GM18868 (cell line): ENCODE results near the gene ZNF32.
A peak's percentile ranks its signal among the peaks of the same experiment; 100 is the strongest.

ENCODE experiments used
- ATAC-seq: cut with Tn5 transposase; IDR thresholded peaks from one replicate; pipeline ENCODE4 v1.9.1; 2021; ENCODE audit warnings: mild to moderate bottlenecking, moderate library complexity; ENCODE audit not compliant: unreplicated experiment

The ZNF32 gene

GRCh38 chr10:43681220-43681619 lies 32.5 kb upstream of the ZNF32 start:
- no peak for ATAC-seq

GRCh38 chr10:43680035-43680434 lies 31.4 kb upstream of the ZNF32 start:
- ATAC-seq, result no peak

- ATAC-seq, result no peak
Measured at GRCh38 chr10:43679509-43679908, 30.8 kb upstream of the ZNF32 start.

- ATAC-seq, result no peak
Measured at GRCh38 chr10:43678654-43679053, 30.0 kb upstream of the ZNF32 start.

GRCh38 chr10:43676901-43677300 lies 28.2 kb upstream of the ZNF32 start:
- ATAC-seq, result no peak

GRCh38 chr10:43676331-43676730 lies 27.6 kb upstream of the ZNF32 start:
- ATAC-seq, result no peak

- no peak for ATAC-seq
Measured at GRCh38 chr10:43674553-43675210, 26.0 kb upstream of the ZNF32 start.

GRCh38 chr10:43673471-43673870 lies 24.8 kb upstream of the ZNF32 start:
- no peak for ATAC-seq

GRCh38 chr10:43671659-43672531 lies 23.2 kb upstream of the ZNF32 start:
- ATAC-seq, result peak; percentile 63

- no peak for ATAC-seq
Measured at GRCh38 chr10:43669386-43669785, 20.7 kb upstream of the ZNF32 start.

- ATAC-seq, result no peak
Measured at GRCh38 chr10:43667761-43668386, 19.2 kb upstream of the ZNF32 start.

- ATAC-seq, result no peak
Measured at GRCh38 chr10:43667317-43667731, 18.6 kb upstream of the ZNF32 start.

- ATAC-seq, result no peak
Measured at GRCh38 chr10:43666552-43666951, 17.9 kb upstream of the ZNF32 start.

GRCh38 chr10:43665054-43665453 lies 16.4 kb upstream of the ZNF32 start:
- no peak for ATAC-seq

GRCh38 chr10:43658227-43658626 lies 9.5 kb upstream of the ZNF32 start:
- no peak for ATAC-seq

- ATAC-seq, result no peak
Measured at GRCh38 chr10:43655311-43655710, 6.6 kb upstream of the ZNF32 start.

GRCh38 chr10:43653746-43654145 lies 5.1 kb upstream of the ZNF32 start:
- no peak for ATAC-seq

GRCh38 chr10:43649185-43649523 lies 473 bp upstream of the ZNF32 start:
- peak; percentile 7 for ATAC-seq

- ATAC-seq, result no peak
Measured at GRCh38 chr10:43648095-43648397, 635 bp downstream of the ZNF32 start.

- ATAC-seq, result no peak
Measured at GRCh38 chr10:43647576-43647975, 1.1 kb downstream of the ZNF32 start.

GRCh38 chr10:43645866-43646265 lies 2.8 kb downstream of the ZNF32 start:
- ATAC-seq, result no peak

GRCh38 chr10:43644252-43644651 lies 4.4 kb downstream of the ZNF32 start:
- ATAC-seq, result no peak
